Nephron (organoid): ENCODE data around the gene S100A5.

Experiments used
- H3K27ac Mint-ChIP-seq, 3 experiments: 2 replicates each; pipeline ENCODE4 v1.8.0; 2020; ENCODE audit warnings: mixed read lengths in 3 of 3, mild to moderate bottlenecking in 2 of 3, moderate library complexity in 1 of 3
- H3K27me3 Mint-ChIP-seq: 2 replicates; pipeline ENCODE4 v1.8.0; 2021; ENCODE audit warnings: low read depth, mild to moderate bottlenecking, moderate library complexity, mixed read lengths
- H3K36me3 Mint-ChIP-seq: 2 replicates; pipeline ENCODE4 v1.8.0; 2020; ENCODE audit warnings: low read depth, mixed read lengths
- H3K4me1 Mint-ChIP-seq: 2 replicates; pipeline ENCODE4 v1.8.0; 2020; ENCODE audit warnings: mixed read lengths
- H3K4me3 Mint-ChIP-seq, 3 experiments: 2 replicates each; pipeline ENCODE4 v1.8.0; 2020; ENCODE audit warnings: mild to moderate bottlenecking in 3 of 3, mixed read lengths in 3 of 3, moderate library complexity in 2 of 3
- H3K9me3 Mint-ChIP-seq: 2 replicates; pipeline ENCODE4 v1.8.0; 2020; ENCODE audit warnings: mixed read lengths
- TF ChIP-seq, protein P1 (sequence below), 3 experiments: fragments of 200-600 bp; sonication (generic); IDR thresholded peaks; one replicate each; pipeline ENCODE4 v1.5.0; 2021; ENCODE audit warnings: antibody characterized with exemption in 3 of 3; ENCODE audit not compliant: unreplicated experiment in 3 of 3

S100A5 gene

GRCh38 chr1:153510984-153511410 lies 29.7 kb downstream of the S100A5 start:
- Mint-ChIP-seq H3K27ac (peak overlapping the region; percentile 19 to 89 (median 82)), H3K27me3 (peaks cover 2% of the 10 kb centered on the region), H3K4me1 (peaks cover 29% of the 10 kb centered on the region), H3K9me3 (no peaks in the 10 kb centered on the region), H3K4me3 (no peak overlapping the region), H3K36me3 (no peaks in the 10 kb centered on the region)
- TF ChIP-seq, protein P1, sequence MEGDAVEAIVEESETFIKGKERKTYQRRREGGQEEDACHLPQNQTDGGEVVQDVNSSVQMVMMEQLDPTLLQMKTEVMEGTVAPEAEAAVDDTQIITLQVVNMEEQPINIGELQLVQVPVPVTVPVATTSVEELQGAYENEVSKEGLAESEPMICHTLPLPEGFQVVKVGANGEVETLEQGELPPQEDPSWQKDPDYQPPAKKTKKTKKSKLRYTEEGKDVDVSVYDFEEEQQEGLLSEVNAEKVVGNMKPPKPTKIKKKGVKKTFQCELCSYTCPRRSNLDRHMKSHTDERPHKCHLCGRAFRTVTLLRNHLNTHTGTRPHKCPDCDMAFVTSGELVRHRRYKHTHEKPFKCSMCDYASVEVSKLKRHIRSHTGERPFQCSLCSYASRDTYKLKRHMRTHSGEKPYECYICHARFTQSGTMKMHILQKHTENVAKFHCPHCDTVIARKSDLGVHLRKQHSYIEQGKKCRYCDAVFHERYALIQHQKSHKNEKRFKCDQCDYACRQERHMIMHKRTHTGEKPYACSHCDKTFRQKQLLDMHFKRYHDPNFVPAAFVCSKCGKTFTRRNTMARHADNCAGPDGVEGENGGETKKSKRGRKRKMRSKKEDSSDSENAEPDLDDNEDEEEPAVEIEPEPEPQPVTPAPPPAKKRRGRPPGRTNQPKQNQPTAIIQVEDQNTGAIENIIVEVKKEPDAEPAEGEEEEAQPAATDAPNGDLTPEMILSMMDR (IDR thresholded peaks at IDR 0.05; ENCODE audit: unreplicated experiment in 3 of 3), result peak; percentile 91 to 94 (median 91)

GRCh38 chr1:153509729-153510354 lies 30.9 kb downstream of the S100A5 start:
- no peak overlapping the region for H3K4me3 Mint-ChIP-seq
- H3K9me3 Mint-ChIP-seq, result no peaks in the 10 kb centered on the region
- peak overlapping the region; percentile 3 to 12 (median 11) for H3K27ac Mint-ChIP-seq
- TF ChIP-seq, protein P1 (IDR thresholded peaks at IDR 0.05; ENCODE audit: unreplicated experiment in 3 of 3), result peak; percentile 35 to 52 (median 47)
- no peaks in the 10 kb centered on the region for H3K36me3 Mint-ChIP-seq
- peaks cover 32% of the 10 kb centered on the region for H3K4me1 Mint-ChIP-seq
- H3K27me3 Mint-ChIP-seq, result no peaks in the 10 kb centered on the region

DNA sequence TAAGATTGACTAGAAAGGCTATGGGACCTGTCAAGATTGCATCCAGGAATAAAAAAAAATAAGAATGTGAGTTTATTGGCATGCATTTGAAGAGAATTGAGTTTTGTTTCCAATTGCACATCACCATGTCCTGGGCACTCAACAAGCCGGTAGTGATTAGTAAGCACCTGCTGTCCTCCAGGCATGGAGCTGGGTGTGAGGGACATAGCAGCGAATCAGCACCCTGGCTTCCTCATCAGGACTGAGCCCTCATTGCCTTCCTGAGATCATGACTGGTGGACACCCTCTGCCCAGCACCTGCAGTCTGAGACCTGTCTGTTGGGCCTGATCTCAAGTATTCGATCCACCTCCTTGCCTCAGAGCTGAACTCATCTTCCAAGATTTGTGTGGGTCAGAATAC lies 31.7 kb downstream of the S100A5 start:
- no peaks in the 10 kb centered on the region for H3K9me3 Mint-ChIP-seq
- H3K36me3 Mint-ChIP-seq, result no peaks in the 10 kb centered on the region
- no peaks in the 10 kb centered on the region for H3K27me3 Mint-ChIP-seq
- no peak overlapping the region for H3K4me3 Mint-ChIP-seq
- TF ChIP-seq, protein P1 (IDR thresholded peaks at IDR 0.05; ENCODE audit: unreplicated experiment in 3 of 3), result no peak
- peak overlapping the region in 1 of 3 experiments; percentile 11 for H3K27ac Mint-ChIP-seq
- peaks cover 32% of the 10 kb centered on the region for H3K4me1 Mint-ChIP-seq

DNA sequence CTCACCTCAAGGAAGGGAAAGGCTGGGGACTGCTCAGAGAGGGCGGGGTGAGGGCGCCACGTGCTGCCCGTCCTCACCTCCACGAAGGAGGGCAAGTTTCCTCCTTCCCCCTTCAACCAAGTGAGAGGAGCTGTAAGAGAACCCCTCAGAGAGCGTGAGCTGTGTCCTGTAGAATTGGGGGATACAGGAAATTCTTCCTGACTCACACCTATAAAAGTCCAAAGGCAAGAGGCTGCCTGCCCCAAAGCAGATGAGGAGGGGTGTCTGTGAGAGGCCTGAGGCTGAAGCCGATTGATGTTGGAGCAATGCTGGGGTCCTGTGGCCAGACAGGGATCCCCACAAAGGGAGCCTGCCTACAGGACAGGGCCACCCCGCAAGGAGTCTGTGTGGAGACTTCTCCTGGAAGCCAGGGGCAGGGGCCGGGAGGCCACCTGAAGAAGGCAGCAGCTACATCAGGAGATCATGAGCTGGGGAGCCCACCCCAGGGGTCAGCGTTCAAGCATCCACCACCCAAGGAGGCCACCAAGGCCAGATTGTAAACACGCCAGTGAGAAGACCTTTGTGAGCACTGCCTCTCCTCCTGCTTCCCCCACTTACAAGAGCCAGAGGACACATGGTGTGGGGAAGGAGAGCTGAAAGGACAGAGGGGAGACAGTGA lies 32.7 kb downstream of the S100A5 start:
- H3K4me3 Mint-ChIP-seq, result no peak overlapping the region
- TF ChIP-seq, protein P1 (IDR thresholded peaks at IDR 0.05; ENCODE audit: unreplicated experiment in 3 of 3), result no peak
- peaks cover 32% of the 10 kb centered on the region for H3K4me1 Mint-ChIP-seq
- no peaks in the 10 kb centered on the region for H3K27me3 Mint-ChIP-seq
- H3K9me3 Mint-ChIP-seq, result no peaks in the 10 kb centered on the region
- H3K27ac Mint-ChIP-seq, result peak overlapping the region; percentile 81 to 96 (median 90)
- no peaks in the 10 kb centered on the region for H3K36me3 Mint-ChIP-seq

GRCh38 chr1:153506831-153507413 lies 33.8 kb downstream of the S100A5 start:
- Mint-ChIP-seq H3K27ac (peak overlapping the region; percentile 81 to 96 (median 90)), H3K9me3 (no peaks in the 10 kb centered on the region), H3K4me3 (peak overlapping the region in 1 of 3 experiments; percentile 6), H3K36me3 (no peaks in the 10 kb centered on the region), H3K4me1 (peaks cover 36% of the 10 kb centered on the region), H3K27me3 (no peaks in the 10 kb centered on the region)
- TF ChIP-seq, protein P1 (IDR thresholded peaks at IDR 0.05; ENCODE audit: unreplicated experiment in 3 of 3), result no peak
